ENCODE results near the gene APOL2. TPM values are rescaled to one million over a fixed set of nuclear protein-coding genes. Genes with fewer than 3 reads are reported as not detected.

Gene APOL2
- total RNA-seq, 1 experiment from 2014 or later, result 10.0 TPM

GRCh38 chr22:36282328-36282831 is 43.1 kb upstream of the APOL2 start:
- Histone ChIP-seq H3K9me3 (no peaks in the 10 kb centered on the region), H3K36me3 (ENCODE audit: control insufficient read depth, insufficient read depth, low read length) (peaks cover 10% of the 10 kb centered on the region), H3K27me3 (replicated peaks; ENCODE audit: control insufficient read depth, insufficient read depth, low read length) (no peaks in the 10 kb centered on the region), H3K4me1 (no peaks in the 10 kb centered on the region), H3K4me3 (ENCODE audit: low read depth, low read length) (no peak overlapping the region)
- DNase-seq, result no peak
- Mint-ChIP-seq H3K36me3 (ENCODE audit: insufficient read depth, unreplicated experiment) (peaks cover 99% of the 10 kb centered on the region), H3K27me3 (ENCODE audit: insufficient read depth, unreplicated experiment) (no peaks in the 10 kb centered on the region), H3K4me1 (ENCODE audit: low read depth, unreplicated experiment) (peaks cover 11% of the 10 kb centered on the region), H3K9me3 (ENCODE audit: unreplicated experiment) (no peaks in the 10 kb centered on the region), H3K4me3 (ENCODE audit: unreplicated experiment) (no peak overlapping the region), H3K27ac (ENCODE audit: unreplicated experiment) (no peak overlapping the region)
- ChIA-PET POLR2A (no interaction called here), CTCF (no interaction called here)
- no TSS peak for BruUV-seq (replicated peaks)
- TF ChIP-seq CTCF (IDR thresholded peaks at IDR 0.05; ENCODE audit: insufficient read depth in 1 of 2, low read depth in 1 of 2, low read length in 1 of 2, severe bottlenecking in 1 of 2, unreplicated experiment in 1 of 2), result no peak
- intact Hi-C loops (cut with micrococcal nuclease; ENCODE audit: unreplicated experiment), result no loop called here

- H3K27me3 Mint-ChIP-seq (ENCODE audit: insufficient read depth, unreplicated experiment), result no peaks in the 10 kb centered on the region
- POLR2A ChIA-PET, result no interaction called here
- DNase-seq, result no peak
- H3K9me3 Mint-ChIP-seq (ENCODE audit: unreplicated experiment), result no peaks in the 10 kb centered on the region
- H3K27ac Mint-ChIP-seq (ENCODE audit: unreplicated experiment), result no peak overlapping the region
- Histone ChIP-seq H3K27me3 (replicated peaks; ENCODE audit: control insufficient read depth, insufficient read depth, low read length) (no peaks in the 10 kb centered on the region), H3K36me3 (ENCODE audit: control insufficient read depth, insufficient read depth, low read length) (peaks cover 10% of the 10 kb centered on the region), H3K9me3 (no peaks in the 10 kb centered on the region), H3K4me1 (no peaks in the 10 kb centered on the region), H3K4me3 (ENCODE audit: low read depth, low read length) (no peak overlapping the region)
- H3K4me1 Mint-ChIP-seq (ENCODE audit: low read depth, unreplicated experiment), result peaks cover 10% of the 10 kb centered on the region
- TF ChIP-seq CTCF (IDR thresholded peaks at IDR 0.05; ENCODE audit: insufficient read depth in 1 of 2, low read depth in 1 of 2, low read length in 1 of 2, severe bottlenecking in 1 of 2, unreplicated experiment in 1 of 2), result no peak
- CTCF ChIA-PET, result no interaction called here
- no TSS peak for BruUV-seq (replicated peaks)
- intact Hi-C loops (cut with micrococcal nuclease; ENCODE audit: unreplicated experiment), result no loop called here
- no peak overlapping the region for H3K4me3 Mint-ChIP-seq (ENCODE audit: unreplicated experiment)
- peaks cover 98% of the 10 kb centered on the region for H3K36me3 Mint-ChIP-seq (ENCODE audit: insufficient read depth, unreplicated experiment)
These were observed 42.5 kb upstream of the APOL2 start for GRCh38 chr22:36281781-36282327.

- TF ChIP-seq CTCF (IDR thresholded peaks at IDR 0.05; ENCODE audit: insufficient read depth in 1 of 2, low read depth in 1 of 2, low read length in 1 of 2, severe bottlenecking in 1 of 2, unreplicated experiment in 1 of 2), result no peak
- CTCF ChIA-PET, result interaction anchor here (0.9 kb wide), 1 partner anchor 41 kb away, joined by 3 read pairs; the partner anchor contains the start of gene APOL2
- Mint-ChIP-seq H3K36me3 (ENCODE audit: insufficient read depth, unreplicated experiment) (peaks cover 83% of the 10 kb centered on the region), H3K4me3 (ENCODE audit: unreplicated experiment) (no peak overlapping the region), H3K27me3 (ENCODE audit: insufficient read depth, unreplicated experiment) (no peaks in the 10 kb centered on the region), H3K9me3 (ENCODE audit: unreplicated experiment) (no peaks in the 10 kb centered on the region), H3K4me1 (ENCODE audit: low read depth, unreplicated experiment) (peaks cover 6% of the 10 kb centered on the region), H3K27ac (ENCODE audit: unreplicated experiment) (no peak overlapping the region)
- Histone ChIP-seq H3K4me1 (no peaks in the 10 kb centered on the region), H3K4me3 (ENCODE audit: low read depth, low read length) (no peak overlapping the region), H3K36me3 (ENCODE audit: control insufficient read depth, insufficient read depth, low read length) (peaks cover 6% of the 10 kb centered on the region), H3K9me3 (no peaks in the 10 kb centered on the region), H3K27me3 (replicated peaks; ENCODE audit: control insufficient read depth, insufficient read depth, low read length) (no peaks in the 10 kb centered on the region)
- intact Hi-C loops (cut with micrococcal nuclease; ENCODE audit: unreplicated experiment), result no loop called here
- POLR2A ChIA-PET, result no interaction called here
- DNase-seq, result no peak
- no TSS peak for BruUV-seq (replicated peaks)
These were observed 41.1 kb upstream of the APOL2 start for GRCh38 chr22:36280379-36280778.
